A673 (cell line): ENCODE measurements around the gene HTR2A. TPM values are rescaled to one million over a fixed set of nuclear protein-coding genes. Genes with fewer than 3 reads are reported as not detected.
A peak's percentile ranks its signal among the peaks of the same experiment; 100 is the strongest.

Experiments used
- BruUV-seq: library from RNA; stranded (reverse); fragments of 400-500 nt; replicated peaks from 2 replicates; lab custom pipeline; 2021; lab: Mats Ljungman, UMichigan
- CTCF ChIA-PET: fragments of 300-600 bp; sonication (Branson Sonifier 250); formaldehyde crosslinking; loops from one replicate; lab custom pipeline; 2022; ENCODE audit warnings: antibody characterized with exemption; lab: Charles Lee
- POLR2A ChIA-PET: fragments of 300-600 bp; sonication (Branson Sonifier 250); formaldehyde crosslinking; loops from one replicate; lab custom pipeline; 2022; ENCODE audit warnings: antibody characterized with exemption; ENCODE audit not compliant: low non-redundant PET; lab: Charles Lee
- DNase-seq: peaks from one replicate; pipeline ENCODE4 v3.0.0-alpha.2; 2015; ENCODE audit warnings: low spot score
- H3K27ac ChIP-seq: fragments of 200-600 bp; sonication (generic); 2 replicates; pipeline ENCODE4 v1.5.1; 2016; ENCODE audit warnings: mixed run types, low read depth, mild to moderate bottlenecking, mixed read lengths, antibody characterized with exemption, low read length; ENCODE audit not compliant: poor library complexity, severe bottlenecking
- H3K27me3 ChIP-seq: fragments of 200-600 bp; sonication (generic); replicated peaks from 2 replicates; pipeline ENCODE4 v1.6.1; 2017; ENCODE audit warnings: mixed run types, low read depth, mild to moderate bottlenecking, mixed read lengths, antibody characterized with exemption, low read length; ENCODE audit not compliant: insufficient read depth, poor library complexity
- H3K36me3 ChIP-seq: fragments of 200-600 bp; sonication (generic); 2 replicates; pipeline ENCODE4 v1.6.1; 2016; ENCODE audit warnings: mixed run types, mild to moderate bottlenecking, mixed read lengths, antibody characterized with exemption, low read length; ENCODE audit not compliant: insufficient read depth, poor library complexity, severe bottlenecking
- H3K4me1 ChIP-seq: fragments of 200-600 bp; sonication (generic); 2 replicates; pipeline ENCODE4 v1.6.1; 2017; ENCODE audit warnings: mixed run types, mild to moderate bottlenecking, mixed read lengths, antibody characterized with exemption, low read length; ENCODE audit not compliant: insufficient read depth, poor library complexity, severe bottlenecking
- H3K4me3 ChIP-seq: fragments of 200-600 bp; sonication (generic); 2 replicates; pipeline ENCODE4 v1.5.1; 2016; ENCODE audit warnings: low read depth, mixed run types, mild to moderate bottlenecking, mixed read lengths, low read length; ENCODE audit not compliant: poor library complexity, severe bottlenecking
- H3K9me3 ChIP-seq: fragments of 200-600 bp; sonication (generic); 2 replicates; pipeline ENCODE4 v1.6.1; 2016; ENCODE audit warnings: mixed run types, low read depth, mild to moderate bottlenecking, mixed read lengths, antibody characterized with exemption, low read length; ENCODE audit not compliant: poor library complexity, severe bottlenecking
- CTCF ChIP-seq: fragments of 300-800, 200-600 bp; sonication (generic); conservative IDR thresholded peaks from 2 replicates; pipeline ENCODE4 v1.5.1; 2017; ENCODE audit warnings: low read depth, mild to moderate bottlenecking, antibody characterized with exemption, low read length, moderate library complexity, mixed read lengths
- EZH2 ChIP-seq: fragments of 200-600 bp; sonication (generic); IDR thresholded peaks from 2 replicates; pipeline ENCODE4 v1.6.1; 2017; ENCODE audit warnings: borderline replicate concordance, low read depth, mild to moderate bottlenecking, mixed read lengths, antibody characterized with exemption, low read length; ENCODE audit not compliant: poor library complexity, severe bottlenecking
- intact Hi-C: fragments of 100-400 bp; cut with micrococcal nuclease; formaldehyde crosslinking; loops from one replicate; pipeline ENCODE4 v1.10.0; 2022; ENCODE audit not compliant: unreplicated experiment
- total RNA-seq: library from RNA; stranded (reverse); gene quantifications from 2 replicates; pipeline ENCODE4 v1.2.3, GENCODE V29; 2021

The HTR2A gene
- total RNA-seq, 1 experiment from 2014 or later, result not detected

GRCh38 chr13:46831588-46832194, 65.2 kb downstream of the HTR2A start:
- ChIA-PET CTCF (interaction anchor here (1.2 to 1.5 kb wide), 2 partner anchors 131 to 142 kb away, joined by 3 to 4 read pairs; no protein-coding TSS in a partner anchor), POLR2A (interaction anchor here (0.6 kb wide), 1 partner anchor 43 kb away, joined by 3 read pairs; no protein-coding TSS in a partner anchor)
- H3K27ac ChIP-seq, result no peak overlapping the region
- TF ChIP-seq EZH2 (no peak), CTCF (peak; percentile 90)
- no peaks in the 10 kb centered on the region for H3K27me3 ChIP-seq
- no peaks in the 10 kb centered on the region for H3K9me3 ChIP-seq
- BruUV-seq, result no TSS peak
- no peaks in the 10 kb centered on the region for H3K4me1 ChIP-seq
- DNase-seq, result peak; percentile 69
- no peaks in the 10 kb centered on the region for H3K36me3 ChIP-seq
- intact Hi-C loops, result loop anchor here (1.0 to 5.0 kb wide), 2 partner anchors 766 to 943 kb away; no protein-coding TSS in a partner anchor
- no peak overlapping the region for H3K4me3 ChIP-seq

- no peaks in the 10 kb centered on the region for H3K4me1 ChIP-seq
- no peak for DNase-seq
- POLR2A ChIA-PET, result no interaction called here
- CTCF ChIA-PET, result interaction anchor here (1.5 kb wide), 1 partner anchor 143 kb away, joined by 3 read pairs; no protein-coding TSS in a partner anchor
- no TSS peak for BruUV-seq
- TF ChIP-seq CTCF, result no peak
- TF ChIP-seq EZH2, result no peak
- intact Hi-C loops, result loop anchor here (5.0 kb wide), 1 partner anchor 767 kb away; no protein-coding TSS in a partner anchor
- H3K27ac ChIP-seq, result no peak overlapping the region
- H3K9me3 ChIP-seq, result no peaks in the 10 kb centered on the region
- H3K27me3 ChIP-seq, result no peaks in the 10 kb centered on the region
- no peaks in the 10 kb centered on the region for H3K36me3 ChIP-seq
- no peak overlapping the region for H3K4me3 ChIP-seq
Measured at GRCh38 chr13:46830405-46831005, 66.3 kb downstream of the HTR2A start.

- DNase-seq, result no peak
- H3K4me1 ChIP-seq, result no peaks in the 10 kb centered on the region
- H3K27ac ChIP-seq, result no peak overlapping the region
- TF ChIP-seq EZH2, result no peak
- TF ChIP-seq CTCF, result no peak
- no TSS peak for BruUV-seq
- intact Hi-C loops, result no loop called here
- H3K4me3 ChIP-seq, result no peak overlapping the region
- CTCF ChIA-PET, result no interaction called here
- POLR2A ChIA-PET, result no interaction called here
- no peaks in the 10 kb centered on the region for H3K36me3 ChIP-seq
- no peaks in the 10 kb centered on the region for H3K9me3 ChIP-seq
- H3K27me3 ChIP-seq, result no peaks in the 10 kb centered on the region
Measured at GRCh38 chr13:46822551-46822950, 74.3 kb downstream of the HTR2A start.
